Hematopoietic multipotent progenitor cell treated with erythropoietin and hydrocortisone succinate and interleukin-3 and kit ligand, for 8 days (in vitro differentiated cells): ENCODE measurements around the gene SPP1.

Experiments used
- DNase-seq: peaks from one replicate; pipeline ENCODE4 v3.0.0-alpha.2; 2015

Gene SPP1

DNA sequence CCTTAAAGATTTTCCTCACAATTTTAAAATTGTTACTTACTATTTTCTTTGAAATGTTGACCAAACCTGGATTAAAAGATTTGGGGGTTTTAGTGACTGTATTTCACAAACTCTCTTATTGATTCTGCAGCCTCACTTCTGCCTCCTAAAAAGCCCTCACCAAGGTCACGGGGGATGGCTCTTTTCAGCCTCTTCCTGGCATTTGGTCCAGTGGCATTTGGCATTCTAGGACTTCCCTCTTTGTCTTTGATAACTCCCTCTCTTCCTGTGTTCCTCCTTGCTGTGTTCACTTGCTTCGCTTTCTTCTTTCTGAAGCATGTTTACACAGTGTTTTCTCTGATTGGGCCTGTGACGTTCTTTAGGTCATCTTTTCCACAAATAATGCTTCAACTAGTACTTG lies 53.4 kb downstream of the SPP1 start:
- no peak for DNase-seq

DNA sequence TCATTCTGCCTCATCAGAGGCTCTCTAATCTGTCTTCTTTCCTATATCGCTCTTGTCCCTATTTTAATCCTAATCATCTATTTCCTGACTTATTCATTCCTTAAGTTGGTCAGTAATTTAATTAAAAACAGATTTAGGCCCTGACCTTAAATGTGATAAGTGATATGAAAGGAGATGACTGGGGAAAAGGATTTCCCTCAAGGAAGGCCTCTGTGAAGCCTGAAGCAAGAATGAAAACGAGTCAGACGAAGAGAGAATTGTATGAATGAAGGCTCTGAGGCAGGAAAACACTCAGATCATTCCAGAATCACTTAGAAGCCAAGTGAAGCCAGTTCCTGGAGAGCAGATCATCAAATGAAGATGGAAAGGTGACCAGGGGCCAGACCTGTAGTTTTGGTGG lies 54.0 kb downstream of the SPP1 start:
- DNase-seq, result no peak

DNA sequence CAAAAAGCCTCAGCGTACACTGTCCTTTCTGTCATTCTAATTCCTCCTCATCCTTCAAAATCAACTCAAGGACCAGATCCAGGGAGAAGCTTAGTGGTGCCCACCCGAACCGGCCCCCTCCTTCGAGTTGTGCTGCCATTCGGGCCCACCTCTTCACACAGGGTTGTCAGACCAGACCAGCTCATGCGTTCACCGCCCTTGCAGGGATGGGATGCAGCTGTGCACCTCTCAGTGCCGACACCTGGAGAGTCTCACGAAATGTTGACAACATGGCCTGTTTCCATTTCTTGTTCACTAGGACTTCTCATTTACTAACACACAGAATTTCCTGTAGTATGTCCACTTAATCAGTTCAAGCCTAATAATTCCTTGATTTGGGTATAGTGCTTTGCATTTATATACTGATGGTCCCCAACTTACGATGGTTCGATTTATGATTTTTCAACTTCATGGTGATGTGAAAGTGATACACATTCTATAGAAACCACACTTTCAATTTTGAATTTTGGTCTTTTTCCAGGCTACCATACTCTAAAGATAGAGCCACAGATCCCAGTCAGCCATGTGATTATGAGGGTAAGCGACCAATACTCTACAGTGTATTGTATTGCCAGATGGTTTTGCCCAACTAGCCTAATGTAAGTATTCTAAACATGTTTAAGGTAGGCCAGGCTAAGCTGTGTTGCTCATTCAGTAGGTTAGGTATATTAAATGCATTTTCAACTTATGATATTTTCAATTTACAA lies 55.2 kb downstream of the SPP1 start:
- DNase-seq, result no peak
